HEK293 (cell line): Measurements from ENCODE around the gene CCDC27.
A peak's percentile ranks its signal among the peaks of the same experiment; 100 is the strongest.

Experiments used
- CTCF ChIA-PET: fragments of 350-600 bp; formaldehyde crosslinking; extraction: SDS; loops from one replicate; lab custom pipeline; 2021; ENCODE audit warnings: antibody characterized with exemption; lab: Yijun Ruan, JAX
- POLR2A ChIA-PET: fragments of 300-600 bp; formaldehyde crosslinking; extraction: SDS; loops from one replicate; lab custom pipeline; 2020; ENCODE audit warnings: antibody characterized with exemption, inconsistent platforms; lab: Yijun Ruan, JAX
- H3K27ac ChIP-seq: fragments of 200-500 bp; sonication (Bioruptor generic); 2 replicates; pipeline ENCODE4 v1.5.1; 2014; ENCODE audit warnings: low read depth, low read length, control low read depth, inconsistent platforms; ENCODE audit errors: extremely low read depth
- H3K36me3 ChIP-seq, 2 experiments: fragments of 200-500 bp in 1 of 2; sonication (Bioruptor generic) in 1 of 2; 1 replicate in 1 of 2; 2 replicates in 1 of 2; pipeline ENCODE4 v1.5.1; 2014 to 2017; ENCODE audit warnings: inconsistent platforms in 2 of 2, low read length in 2 of 2; ENCODE audit not compliant: control insufficient read depth in 2 of 2, insufficient read depth in 1 of 2
- H3K4me1 ChIP-seq: fragments of 200-500 bp; sonication (Bioruptor generic); 2 replicates; pipeline ENCODE4 v1.5.1; 2014; ENCODE audit warnings: mild to moderate bottlenecking, low read length, inconsistent platforms; ENCODE audit not compliant: control insufficient read depth, insufficient read depth
- H3K4me3 ChIP-seq: 2 replicates; pipeline ENCODE4 v1.5.1; 2011; ENCODE audit warnings: low read depth, mild to moderate bottlenecking, control low read depth, low read length, moderate library complexity
- H3K9me3 ChIP-seq: fragments of 200-500 bp; sonication (Bioruptor generic); 2 replicates; pipeline ENCODE4 v1.5.1; 2014; ENCODE audit warnings: low read depth, low read length, inconsistent platforms; ENCODE audit not compliant: control insufficient read depth, insufficient read depth
- EGR2 ChIP-seq: fragments of 450-650 bp; formaldehyde crosslinking; IDR thresholded peaks from 2 replicates; pipeline ENCODE4 v1.5.1; 2016; ENCODE audit warnings: low read depth, missing biosample characterization, missing genetic modification characterization
- GLIS1 ChIP-seq: fragments of 450-650 bp; formaldehyde crosslinking; IDR thresholded peaks from 2 replicates; pipeline ENCODE4 v1.5.1; 2016; ENCODE audit warnings: missing biosample characterization, missing genetic modification characterization
- HOXD13 ChIP-seq: sonication (generic); formaldehyde crosslinking; IDR thresholded peaks from 2 replicates; pipeline ENCODE4 v1.8.0; 2022; ENCODE audit warnings: missing genetic modification reagents, borderline replicate concordance
- OVOL3 ChIP-seq: fragments of 450-650 bp; formaldehyde crosslinking; IDR thresholded peaks from 2 replicates; pipeline ENCODE4 v1.5.1; 2016; ENCODE audit warnings: missing biosample characterization, missing genetic modification characterization
- REST ChIP-seq: fragments of 450-650 bp; formaldehyde crosslinking; IDR thresholded peaks from 2 replicates; pipeline ENCODE4 v1.5.1; 2016; ENCODE audit warnings: missing biosample characterization, missing genetic modification characterization
- ZBTB11 ChIP-seq: fragments of 450-650 bp; formaldehyde crosslinking; conservative IDR thresholded peaks from 2 replicates; pipeline ENCODE4 v1.5.1; 2016; ENCODE audit warnings: low read depth, missing biosample characterization, missing genetic modification characterization
- ZBTB26 ChIP-seq: fragments of 450-650 bp; formaldehyde crosslinking; optimal IDR thresholded peaks from 2 replicates; pipeline ENCODE3; 2016; ENCODE audit warnings: missing biosample characterization, mild to moderate bottlenecking, missing genetic modification characterization
- ZBTB49 ChIP-seq: fragments of 450-650 bp; formaldehyde crosslinking; IDR thresholded peaks from 2 replicates; pipeline ENCODE4 v1.5.1; 2016; ENCODE audit warnings: missing biosample characterization, missing genetic modification characterization, low read depth
- ZBTB7A ChIP-seq: fragments of 450-650 bp; formaldehyde crosslinking; IDR thresholded peaks from 2 replicates; pipeline ENCODE4 v1.5.1; 2016; ENCODE audit warnings: low read depth, missing biosample characterization, missing genetic modification characterization
- ZFP69B ChIP-seq: fragments of 450-650 bp; formaldehyde crosslinking; IDR thresholded peaks from 2 replicates; pipeline ENCODE4 v1.5.1; 2016; ENCODE audit warnings: missing biosample characterization, missing genetic modification characterization
- ZNF132 ChIP-seq: fragments of 450-650 bp; formaldehyde crosslinking; IDR thresholded peaks from 2 replicates; pipeline ENCODE4 v1.5.1; 2017; ENCODE audit warnings: missing biosample characterization, missing genetic modification characterization, borderline replicate concordance
- ZNF146 ChIP-seq: fragments of 450-650 bp; formaldehyde crosslinking; IDR thresholded peaks from 2 replicates; pipeline ENCODE4 v1.5.1; 2016; ENCODE audit warnings: missing biosample characterization, missing genetic modification characterization
- ZNF155 ChIP-seq: fragments of 450-650 bp; formaldehyde crosslinking; IDR thresholded peaks from 2 replicates; pipeline ENCODE4 v1.5.1; 2016; ENCODE audit warnings: missing biosample characterization, missing genetic modification characterization
- ZNF302 ChIP-seq: fragments of 450-650 bp; formaldehyde crosslinking; IDR thresholded peaks from 2 replicates; pipeline ENCODE4 v1.5.1; 2016; ENCODE audit warnings: missing biosample characterization, missing genetic modification characterization, low read depth
- ZNF335 ChIP-seq: fragments of 450-650 bp; formaldehyde crosslinking; conservative IDR thresholded peaks from 2 replicates; pipeline ENCODE4 v1.5.1; 2016; ENCODE audit warnings: missing biosample characterization, missing genetic modification characterization
- ZNF350 ChIP-seq: fragments of 450-650 bp; formaldehyde crosslinking; IDR thresholded peaks from 2 replicates; pipeline ENCODE4 v1.5.0; 2017; ENCODE audit warnings: missing biosample characterization, mild to moderate bottlenecking, missing genetic modification characterization
- ZNF404 ChIP-seq: fragments of 450-650 bp; formaldehyde crosslinking; IDR thresholded peaks from 2 replicates; pipeline ENCODE4 v1.5.1; 2017; ENCODE audit warnings: missing biosample characterization, missing genetic modification characterization
- ZNF558 ChIP-seq: fragments of 450-650 bp; formaldehyde crosslinking; IDR thresholded peaks from 2 replicates; pipeline ENCODE4 v1.5.1; 2016; ENCODE audit warnings: missing biosample characterization, missing genetic modification characterization
- ZNF600 ChIP-seq: fragments of 450-650 bp; formaldehyde crosslinking; IDR thresholded peaks from 2 replicates; pipeline ENCODE4 v1.5.1; 2016; ENCODE audit warnings: missing biosample characterization, missing genetic modification characterization
- ZNF629 ChIP-seq: fragments of 450-650 bp; formaldehyde crosslinking; IDR thresholded peaks from 2 replicates; pipeline ENCODE4 v1.5.1; 2017; ENCODE audit warnings: missing biosample characterization, missing genetic modification characterization
- ZNF677 ChIP-seq: fragments of 450-650 bp; IDR thresholded peaks from 2 replicates; pipeline ENCODE4 v1.5.0; 2018; ENCODE audit warnings: missing biosample characterization, mild to moderate bottlenecking, missing genetic modification characterization, moderate library complexity
- ZNF792 ChIP-seq: fragments of 450-650 bp; formaldehyde crosslinking; IDR thresholded peaks from 2 replicates; pipeline ENCODE4 v1.5.1; 2016; ENCODE audit warnings: missing biosample characterization, missing genetic modification characterization
- ZSCAN30 ChIP-seq: fragments of 450-650 bp; IDR thresholded peaks from 2 replicates; pipeline ENCODE4 v1.5.1; 2018; ENCODE audit warnings: missing biosample characterization, mild to moderate bottlenecking, missing genetic modification characterization, moderate library complexity
- ZSCAN5A ChIP-seq: fragments of 450-650 bp; formaldehyde crosslinking; IDR thresholded peaks from 2 replicates; pipeline ENCODE4 v1.5.1; 2016; ENCODE audit warnings: missing biosample characterization, missing genetic modification characterization

The CCDC27 gene

GRCh38 chr1:3752400-3752945 lies at the start of gene CCDC27:
Gene CCDC27, plus strand, starts transcription at chr1:3752450. Its CDS starts 32 bp downstream, at chr1:3752482.
- H3K4me3 ChIP-seq: no peak within 1 kb of the TSS
- no peaks in the 10 kb centered on the region for H3K4me1 ChIP-seq
- POLR2A ChIA-PET: no interaction called here

GRCh38 chr1:3702528-3702927 lies 49.7 kb upstream of the CCDC27 start:
- H3K4me1 ChIP-seq: 0 out of 2 replicates have a peak, but pooled peaks cover 2% of the 10 kb centered on the region
- no peaks in the 10 kb centered on the region for H3K9me3 ChIP-seq
- H3K36me3 ChIP-seq: peaks cover 0 to 13% of the 10 kb centered on the region in 2 experiments; a peak in 1 of 3 replicates
- H3K4me3 ChIP-seq: no peak overlapping the region
- POLR2A ChIA-PET: interaction anchor here (0.6 kb wide), 1 partner anchor 65 kb away, joined by 3 read pairs; no protein-coding TSS in a partner anchor
- H3K27ac ChIP-seq: peak overlapping the region; percentile 37; the same call in 1 of the 2 replicates
- CTCF ChIA-PET: interaction anchor here (1.2 to 1.3 kb wide), 2 partner anchors 22 to 212 kb away, joined by 5 to 6 read pairs; no protein-coding TSS in a partner anchor
- TF ChIP-seq ZNF404 (tag by site-specific recombination): no peak
- TF ChIP-seq ZNF600 (tag by site-specific recombination): no peak; the same call in 1 of the 2 replicates
- no peak for TF ChIP-seq ZNF558 (tag by site-specific recombination)
- no peak for TF ChIP-seq ZNF629 (tag by site-specific recombination)
- TF ChIP-seq ZNF792 (tag by site-specific recombination): no peak
- no peak for TF ChIP-seq ZFP69B (tag by site-specific recombination)
- TF ChIP-seq ZSCAN5A: no peak
- TF ChIP-seq ZNF132: no peak
- TF ChIP-seq ZBTB49: no peak
- no peak for TF ChIP-seq ZBTB11
- no peak for TF ChIP-seq ZNF146
- no peak for TF ChIP-seq EGR2 (tag by site-specific recombination)
- TF ChIP-seq REST (tag by site-specific recombination): no peak
- TF ChIP-seq ZNF335: no peak
- no peak for TF ChIP-seq HOXD13 (CRISPR knock-in tag)
- TF ChIP-seq GLIS1 (tag by site-specific recombination): peak; percentile 83
- TF ChIP-seq ZNF155 (tag by site-specific recombination): no peak
- TF ChIP-seq OVOL3: no peak
- no peak for TF ChIP-seq ZNF302 (tag by site-specific recombination)

More at GRCh38 chr1:3752400-3752945, at the start of gene CCDC27:
- H3K27ac ChIP-seq: no peak within 1 kb of the TSS
- TF ChIP-seq ZSCAN30 (tag by site-specific recombination) (no peak), ZBTB26 (tag by site-specific recombination) (no peak), ZBTB7A (tag by site-specific recombination) (no peak), ZNF677 (tag by site-specific recombination) (no peak), ZNF350 (no peak)
- TF ChIP-seq, all 188 proteins: peak for 0
- no peaks in the 10 kb centered on the region for H3K9me3 ChIP-seq
- CTCF ChIA-PET: no interaction called here
- H3K36me3 ChIP-seq: no peaks in the 10 kb centered on the region
